OCI-M1 (cell line): Measurements from ENCODE around the gene DRAXIN.

Experiments
- DNase-seq: peaks from one replicate; lab custom pipeline; 2025; lab: John Stamatoyannopoulos, UW

DRAXIN gene

GRCh38 chr1:11654939-11655808 lies 36.3 kb upstream of the DRAXIN start:
- no peak for DNase-seq

- DNase-seq: no peak
These were observed 33.9 kb upstream of the DRAXIN start for GRCh38 chr1:11657654-11658053.

GRCh38 chr1:11658542-11658941 lies 33.0 kb upstream of the DRAXIN start:
- DNase-seq: no peak

- no peak for DNase-seq
These were observed 31.8 kb upstream of the DRAXIN start for GRCh38 chr1:11659748-11660147.

- DNase-seq: no peak
These were observed 30.4 kb upstream of the DRAXIN start for GRCh38 chr1:11661103-11661502.

GRCh38 chr1:11664336-11665065 lies 27.0 kb upstream of the DRAXIN start:
- DNase-seq: peak; percentile 80

- DNase-seq: no peak
These were observed 23.0 kb upstream of the DRAXIN start for GRCh38 chr1:11668516-11668915.

- DNase-seq: no peak
These were observed 20.8 kb upstream of the DRAXIN start for GRCh38 chr1:11670747-11671146.

- no peak for DNase-seq
These were observed 20.3 kb upstream of the DRAXIN start for GRCh38 chr1:11671205-11671543.

GRCh38 chr1:11671544-11672286 lies 19.8 kb upstream of the DRAXIN start:
- DNase-seq: no peak

- DNase-seq: no peak
These were observed 18.3 kb upstream of the DRAXIN start for GRCh38 chr1:11673089-11673769.

GRCh38 chr1:11674488-11674887 lies 17.0 kb upstream of the DRAXIN start:
- no peak for DNase-seq

- DNase-seq: no peak
These were observed 16.2 kb upstream of the DRAXIN start for GRCh38 chr1:11675325-11675724.

GRCh38 chr1:11676386-11677103 lies 15.0 kb upstream of the DRAXIN start:
- no peak for DNase-seq

GRCh38 chr1:11678442-11678841 lies 13.1 kb upstream of the DRAXIN start:
- no peak for DNase-seq

GRCh38 chr1:11680270-11681070 lies 11.0 kb upstream of the DRAXIN start:
- DNase-seq: peak; percentile 61

- peak; percentile 95 for DNase-seq
These were observed 10.3 kb upstream of the DRAXIN start, which contains the start of gene MAD2L2 for GRCh38 chr1:11681071-11681771. TSS of gene MAD2L2 (minus strand) at chr1:11681148. CDS start at chr1:11680601, 547 bp downstream.

GRCh38 chr1:11682287-11682771 lies 9.2 kb upstream of the DRAXIN start:
- no peak for DNase-seq

- no peak for DNase-seq
These were observed 8.7 kb upstream of the DRAXIN start for GRCh38 chr1:11682799-11683198.

GRCh38 chr1:11684070-11684469 lies 7.4 kb upstream of the DRAXIN start:
- DNase-seq: no peak
